22Rv1 (cell line): ENCODE results near the gene EXD1.
A peak's percentile ranks its signal among the peaks of the same experiment; 100 is the strongest.
"Not testable (repeated sequence)": the region's sequence is repeated elsewhere in the genome, so short reads cannot be mapped to it uniquely, and the experiment has no call there.

Source experiments
- H3K27ac ChIP-seq: fragments of 450-650 bp; 2 replicates; pipeline ENCODE4 v1.5.1; 2017
- ZFX ChIP-seq: fragments of 450-650 bp; IDR thresholded peaks from 2 replicates; pipeline ENCODE4 v1.6.1; 2017; ENCODE audit warnings: antibody characterized with exemption, borderline replicate concordance
- TF ChIP-seq, protein P1 (sequence below): fragments of 450-650 bp; IDR thresholded peaks from 2 replicates; pipeline ENCODE4 v1.5.1; 2017; ENCODE audit warnings: mild to moderate bottlenecking

The EXD1 gene

GRCh38 chr15:41241221-41241964 is 10.8 kb upstream of the EXD1 start:
- TF ChIP-seq, protein P1, sequence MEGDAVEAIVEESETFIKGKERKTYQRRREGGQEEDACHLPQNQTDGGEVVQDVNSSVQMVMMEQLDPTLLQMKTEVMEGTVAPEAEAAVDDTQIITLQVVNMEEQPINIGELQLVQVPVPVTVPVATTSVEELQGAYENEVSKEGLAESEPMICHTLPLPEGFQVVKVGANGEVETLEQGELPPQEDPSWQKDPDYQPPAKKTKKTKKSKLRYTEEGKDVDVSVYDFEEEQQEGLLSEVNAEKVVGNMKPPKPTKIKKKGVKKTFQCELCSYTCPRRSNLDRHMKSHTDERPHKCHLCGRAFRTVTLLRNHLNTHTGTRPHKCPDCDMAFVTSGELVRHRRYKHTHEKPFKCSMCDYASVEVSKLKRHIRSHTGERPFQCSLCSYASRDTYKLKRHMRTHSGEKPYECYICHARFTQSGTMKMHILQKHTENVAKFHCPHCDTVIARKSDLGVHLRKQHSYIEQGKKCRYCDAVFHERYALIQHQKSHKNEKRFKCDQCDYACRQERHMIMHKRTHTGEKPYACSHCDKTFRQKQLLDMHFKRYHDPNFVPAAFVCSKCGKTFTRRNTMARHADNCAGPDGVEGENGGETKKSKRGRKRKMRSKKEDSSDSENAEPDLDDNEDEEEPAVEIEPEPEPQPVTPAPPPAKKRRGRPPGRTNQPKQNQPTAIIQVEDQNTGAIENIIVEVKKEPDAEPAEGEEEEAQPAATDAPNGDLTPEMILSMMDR: no peak
- no peak for TF ChIP-seq ZFX
- H3K27ac ChIP-seq: peak overlapping the region; percentile 84

- TF ChIP-seq ZFX: no peak
- TF ChIP-seq, protein P1: no peak
- no peak overlapping the region for H3K27ac ChIP-seq
These were observed 7.5 kb upstream of the EXD1 start for GRCh38 chr15:41238100-41238499.

DNA sequence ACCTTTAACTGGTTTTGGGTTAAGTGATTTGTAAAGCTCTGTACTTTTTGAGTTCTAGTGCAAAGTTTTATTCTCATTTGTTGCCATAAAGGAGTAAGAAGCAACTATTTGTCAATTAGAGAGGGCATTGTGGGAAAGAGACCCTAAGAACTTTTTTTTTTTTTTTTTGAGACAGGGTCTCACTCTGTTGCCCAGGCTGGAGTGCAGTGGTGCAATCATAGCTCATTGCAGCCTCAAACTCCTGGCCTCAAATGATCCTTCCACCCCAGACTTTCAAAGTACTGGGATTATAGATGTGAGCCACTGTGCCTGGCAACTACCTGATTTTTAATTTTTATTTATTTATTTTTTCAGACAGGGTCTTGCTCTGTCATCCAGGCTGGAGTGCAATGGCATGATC is 5.4 kb upstream of the EXD1 start:
- no peak for TF ChIP-seq ZFX
- TF ChIP-seq, protein P1: no peak
- no peak overlapping the region for H3K27ac ChIP-seq

GRCh38 chr15:41235228-41235627 is 4.7 kb upstream of the EXD1 start:
- not testable (repeated sequence) for H3K27ac ChIP-seq

GRCh38 chr15:41233367-41233771 is 2.8 kb upstream of the EXD1 start:
- no peak overlapping the region for H3K27ac ChIP-seq
- TF ChIP-seq, protein P1: no peak
- no peak for TF ChIP-seq ZFX

DNA sequence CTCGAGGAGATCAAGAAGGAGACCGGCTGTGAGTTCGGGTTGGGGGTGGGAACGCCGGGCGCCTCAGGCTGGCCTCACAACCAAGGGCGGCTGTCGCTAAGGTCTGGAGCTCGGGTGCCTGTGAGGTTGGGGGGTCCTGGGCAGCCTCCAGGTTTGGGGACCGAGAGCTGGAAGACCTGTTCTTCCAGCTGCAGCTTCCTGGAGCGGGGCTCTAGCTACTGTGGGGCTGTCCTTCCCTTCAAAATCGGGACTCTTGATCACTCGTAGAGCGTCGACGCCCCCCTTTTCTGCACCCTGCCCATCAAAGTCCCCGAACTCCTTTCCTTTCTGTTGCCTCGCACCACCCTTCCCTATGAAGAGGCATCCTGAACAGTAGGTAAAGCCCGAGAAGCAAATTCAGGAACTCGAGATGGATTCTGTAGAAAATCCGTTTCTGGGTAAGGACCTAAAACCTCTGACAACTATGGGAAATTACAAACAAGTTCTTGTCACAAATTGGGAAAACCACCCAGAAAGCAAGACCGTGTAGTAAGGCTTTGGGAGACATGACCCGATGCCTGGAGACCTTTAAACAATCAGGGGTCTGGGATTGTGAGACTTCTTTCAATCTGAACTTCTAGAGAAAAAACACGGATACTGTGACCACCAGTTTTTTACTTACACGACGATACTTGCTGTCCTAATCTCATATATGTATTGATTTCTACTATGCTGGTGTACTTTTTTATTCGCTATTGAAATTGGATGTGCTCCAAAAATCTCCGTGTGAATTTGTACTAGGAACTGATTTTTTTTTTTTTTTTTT is 1.1 kb upstream of the EXD1 start:
- peak overlapping the region; percentile 75 for H3K27ac ChIP-seq
- TF ChIP-seq, protein P1: no peak
- no peak for TF ChIP-seq ZFX

DNA sequence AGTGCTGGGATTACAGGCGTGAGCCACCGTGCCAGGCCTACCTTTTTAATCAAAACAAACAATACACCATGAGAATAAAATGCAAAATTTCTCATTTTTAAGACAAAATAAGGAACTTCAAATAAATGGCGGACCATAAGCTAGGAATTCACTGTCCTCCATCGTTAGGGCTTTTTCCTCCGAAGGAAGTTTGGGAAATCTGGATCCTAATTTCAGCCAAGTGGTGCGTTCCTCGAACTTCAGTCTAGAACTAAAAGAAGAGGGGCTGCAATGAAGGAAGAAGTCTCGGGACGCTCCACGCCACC is 260 bp downstream of the EXD1 start:
- TF ChIP-seq, protein P1: no peak
- TF ChIP-seq ZFX: no peak
- peak overlapping the region; percentile 75 for H3K27ac ChIP-seq
